Stomach smooth muscle (tissue), 2 donors: Measurements from ENCODE around the gene CLEC2L.

Experiments used
- H3K27ac ChIP-seq: one replicate; pipeline ENCODE4 v1.7.0; 2013; ENCODE audit warnings: mild to moderate bottlenecking, low read length, inconsistent platforms
- H3K27me3 ChIP-seq, 2 donors: one replicate each; pipeline ENCODE4 v1.7.0; 2013; ENCODE audit warnings: low read length in 2 of 2; ENCODE audit not compliant: insufficient read depth in 2 of 2, control insufficient read depth in 1 of 2
- H3K36me3 ChIP-seq, 2 donors: one replicate each; pipeline ENCODE4 v1.7.0; 2013; ENCODE audit warnings: low read length in 2 of 2; ENCODE audit not compliant: control insufficient read depth in 2 of 2, insufficient read depth in 2 of 2
- H3K4me1 ChIP-seq: one replicate; pipeline ENCODE4 v1.7.0; 2013; ENCODE audit warnings: low read length; ENCODE audit not compliant: control insufficient read depth, insufficient read depth
- H3K4me3 ChIP-seq, 2 donors: one replicate each; pipeline ENCODE4 v1.7.0; 2013; ENCODE audit warnings: low read length in 2 of 2
- H3K9ac ChIP-seq, 2 donors: one replicate each; pipeline ENCODE4 v1.7.0; 2013; ENCODE audit warnings: low read length in 2 of 2, mild to moderate bottlenecking in 1 of 2
- H3K9me3 ChIP-seq, 2 donors: one replicate each; pipeline ENCODE4 v1.7.0; 2013; ENCODE audit warnings: low read length in 2 of 2; ENCODE audit not compliant: control insufficient read depth in 2 of 2
- donor health status: healthy.
- donor health status: Pancreatic carcinoma.

Gene CLEC2L

DNA sequence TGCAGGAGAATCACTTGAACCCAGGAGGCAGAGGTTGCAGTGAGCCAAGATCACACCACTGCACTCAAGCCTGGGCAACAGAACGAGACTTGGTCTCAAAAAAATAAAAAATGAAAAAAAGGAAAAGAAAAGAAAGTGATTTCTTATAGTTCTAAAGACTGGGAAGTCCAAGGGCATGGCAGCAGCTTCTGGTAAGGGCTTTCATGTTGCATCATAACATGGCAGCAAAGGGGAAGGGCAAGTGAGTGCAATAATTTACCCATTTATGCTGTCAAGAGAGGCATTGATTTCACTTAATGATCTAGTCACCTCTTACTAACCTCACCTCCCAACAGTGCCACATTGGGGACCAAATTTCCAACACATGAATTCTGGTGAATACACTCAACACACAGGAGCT lies 31.2 kb upstream of the CLEC2L start:
- no peak overlapping the region for H3K9ac ChIP-seq
- no peaks in the 10 kb centered on the region for H3K36me3 ChIP-seq
- no peak overlapping the region for H3K4me3 ChIP-seq
- H3K27ac ChIP-seq, result no peak overlapping the region
- no peaks in the 10 kb centered on the region for H3K9me3 ChIP-seq
- H3K27me3 ChIP-seq, result peaks cover 2 to 4% of the 10 kb centered on the region in 2 donors
- no peaks in the 10 kb centered on the region for H3K4me1 ChIP-seq

DNA sequence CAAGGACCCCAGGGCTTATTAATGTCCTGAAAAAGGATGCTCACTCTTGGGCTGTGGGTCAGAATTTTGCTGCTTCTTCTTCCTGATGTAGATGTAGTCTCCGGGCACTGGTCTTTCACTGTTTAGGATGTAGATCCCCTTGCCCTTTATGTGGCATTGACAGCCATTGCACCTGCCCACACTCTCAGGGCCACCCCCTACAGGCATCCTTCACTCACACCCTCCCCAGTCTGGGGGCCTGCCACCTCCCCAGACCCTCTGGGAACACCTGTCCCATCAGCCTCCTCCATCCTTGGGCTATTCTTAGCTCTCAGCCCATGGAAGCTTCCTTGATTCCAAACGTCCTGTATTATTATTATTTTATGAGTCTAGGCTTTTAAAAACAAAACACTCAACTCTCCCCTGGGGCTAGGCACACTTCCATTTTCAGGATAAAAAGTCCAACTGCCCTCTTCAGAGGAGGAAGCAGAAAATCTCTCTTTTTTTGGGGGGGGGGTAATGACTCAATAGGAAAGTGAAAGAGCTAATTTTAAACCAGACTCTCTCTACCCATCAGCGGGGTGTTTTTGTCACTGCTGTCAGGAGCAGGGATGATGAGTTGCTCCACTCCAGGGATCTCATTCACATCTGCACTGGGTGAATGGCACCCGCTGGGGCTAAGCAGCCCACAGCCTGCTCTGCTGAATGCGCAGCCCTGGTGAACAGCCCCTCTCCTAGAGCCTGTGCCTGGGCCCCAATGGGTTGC lies 28.5 kb upstream of the CLEC2L start:
- H3K4me1 ChIP-seq, result peaks cover 3% of the 10 kb centered on the region
- H3K9me3 ChIP-seq, result no peaks in the 10 kb centered on the region
- H3K4me3 ChIP-seq, result no peak overlapping the region
- no peak overlapping the region for H3K27ac ChIP-seq
- H3K9ac ChIP-seq, result no peak overlapping the region
- H3K36me3 ChIP-seq, result no peaks in the 10 kb centered on the region
- peaks cover 0 to 4% of the 10 kb centered on the region in 2 donors for H3K27me3 ChIP-seq

DNA sequence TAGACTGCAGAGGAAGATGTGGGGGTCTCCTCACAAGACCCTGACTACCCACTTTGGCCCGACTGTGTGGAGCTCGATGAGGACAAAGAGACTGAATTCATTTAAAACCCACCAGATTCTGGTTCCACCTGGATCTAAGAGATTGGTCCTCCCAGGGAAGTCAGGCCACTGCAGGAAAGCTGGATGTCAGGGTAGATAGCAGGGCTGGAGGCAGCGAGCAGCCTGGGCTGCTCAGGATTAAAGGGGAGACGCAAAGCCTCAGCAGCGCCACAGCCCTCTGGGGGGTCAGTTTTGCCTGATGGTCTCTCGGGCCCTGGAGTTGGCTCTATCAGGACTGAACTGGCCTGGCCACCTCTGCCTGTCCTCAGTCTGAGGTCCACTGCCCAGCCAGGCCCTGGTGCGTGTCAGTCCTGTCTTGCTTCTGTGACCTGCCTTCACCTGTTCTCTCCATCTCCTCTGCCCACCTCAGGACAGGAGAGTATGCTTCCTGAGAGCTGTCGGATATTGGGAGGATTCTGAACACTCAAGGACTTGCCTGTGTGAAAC lies 27.8 kb upstream of the CLEC2L start:
- H3K27ac ChIP-seq, result no peak overlapping the region
- no peak overlapping the region for H3K9ac ChIP-seq
- H3K36me3 ChIP-seq, result no peaks in the 10 kb centered on the region
- peaks cover 5% of the 10 kb centered on the region for H3K4me1 ChIP-seq
- H3K4me3 ChIP-seq, result no peak overlapping the region
- peaks cover 0 to 4% of the 10 kb centered on the region in 2 donors for H3K27me3 ChIP-seq
- no peaks in the 10 kb centered on the region for H3K9me3 ChIP-seq

DNA sequence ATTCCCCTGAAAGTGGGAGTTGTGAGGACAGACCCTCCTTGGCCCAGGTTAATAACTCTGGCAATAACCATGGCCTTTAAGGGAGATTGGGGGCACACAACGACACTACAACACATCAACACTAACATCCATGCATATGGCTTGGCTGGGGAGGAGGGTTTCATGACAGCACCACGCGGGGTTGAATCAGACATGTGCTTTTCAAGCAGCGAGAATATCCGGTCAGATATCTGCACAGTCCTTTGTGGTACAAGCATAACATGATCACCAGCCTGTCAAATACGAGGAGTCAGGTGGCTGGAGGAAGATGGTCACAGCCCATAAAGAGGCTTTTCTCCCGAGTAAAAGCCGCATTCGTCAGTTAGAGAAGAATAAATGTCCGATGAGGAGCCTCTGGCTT lies 27.0 kb upstream of the CLEC2L start:
- Histone ChIP-seq H3K4me3 (no peak overlapping the region), H3K9me3 (no peaks in the 10 kb centered on the region), H3K36me3 (no peaks in the 10 kb centered on the region), H3K4me1 (peaks cover 5% of the 10 kb centered on the region), H3K27me3 (peaks cover 0 to 4% of the 10 kb centered on the region in 2 donors), H3K27ac (no peak overlapping the region), H3K9ac (no peak overlapping the region)

DNA sequence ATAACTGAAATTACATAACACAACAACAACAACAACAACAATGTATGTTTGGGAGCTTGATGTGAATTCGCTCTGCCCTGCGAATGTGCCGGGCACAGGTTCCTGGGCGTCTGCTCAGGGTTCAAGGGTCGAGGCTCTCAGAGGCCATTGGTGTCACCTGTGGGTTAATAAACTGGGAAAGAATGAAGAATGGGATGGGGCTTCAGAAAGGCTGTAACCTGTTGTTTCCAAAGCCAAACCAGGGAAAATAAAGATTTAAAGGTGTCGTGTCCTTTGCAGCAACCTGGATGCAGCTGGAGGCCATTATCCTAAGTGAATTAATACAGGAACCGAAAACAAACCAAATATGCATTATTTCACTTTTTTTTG lies 22.7 kb upstream of the CLEC2L start:
- Histone ChIP-seq H3K36me3 (no peaks in the 10 kb centered on the region), H3K9me3 (no peaks in the 10 kb centered on the region), H3K4me1 (peaks cover 5% of the 10 kb centered on the region), H3K9ac (no peak overlapping the region), H3K27ac (no peak overlapping the region), H3K27me3 (peaks cover 0 to 4% of the 10 kb centered on the region in 2 donors), H3K4me3 (no peak overlapping the region)

DNA sequence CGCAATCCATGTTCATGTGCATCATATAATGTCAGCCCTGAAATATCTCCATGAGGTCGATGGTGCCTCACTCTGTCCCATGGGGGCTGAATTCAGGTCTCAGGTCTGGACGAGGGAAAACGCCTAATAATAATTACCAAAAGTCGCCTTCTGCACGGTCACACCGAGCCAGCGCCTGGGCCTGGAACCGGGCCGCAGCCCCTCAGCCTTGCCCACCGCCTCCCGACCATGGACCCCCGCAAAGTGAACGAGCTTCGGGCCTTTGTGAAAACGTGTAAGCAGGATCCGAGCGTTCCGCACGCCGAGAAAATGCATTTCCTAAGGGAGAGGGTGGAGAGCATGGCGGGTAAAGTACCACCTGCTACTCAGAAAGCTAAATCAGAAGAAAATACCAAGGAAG lies 21.3 kb upstream of the CLEC2L start:
- no peak overlapping the region for H3K9ac ChIP-seq
- peaks cover 0 to 4% of the 10 kb centered on the region in 2 donors for H3K27me3 ChIP-seq
- H3K27ac ChIP-seq, result no peak overlapping the region
- H3K36me3 ChIP-seq, result no peaks in the 10 kb centered on the region
- peaks cover 5% of the 10 kb centered on the region for H3K4me1 ChIP-seq
- H3K9me3 ChIP-seq, result no peaks in the 10 kb centered on the region
- H3K4me3 ChIP-seq, result no peak overlapping the region

DNA sequence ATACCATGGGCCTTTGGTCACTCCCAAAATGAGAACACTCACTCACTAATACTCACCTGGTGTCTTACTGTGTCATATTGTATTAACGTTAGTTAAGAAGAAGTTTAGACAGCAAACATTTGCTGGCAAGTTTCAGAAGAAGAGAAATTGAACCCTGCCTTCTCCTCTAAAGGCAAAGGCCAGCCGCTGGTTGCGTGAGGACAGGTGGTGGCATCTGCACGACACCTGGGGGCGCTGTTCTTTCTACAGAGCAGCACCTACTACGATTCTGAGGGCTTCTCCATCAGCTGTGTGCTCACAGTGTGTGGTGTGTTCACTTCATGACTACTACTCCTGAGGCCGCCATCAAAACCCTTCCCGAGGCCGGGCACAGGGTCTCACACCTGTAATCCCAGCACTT lies 17.9 kb upstream of the CLEC2L start:
- Histone ChIP-seq H3K36me3 (no peaks in the 10 kb centered on the region), H3K9me3 (no peaks in the 10 kb centered on the region), H3K27me3 (no peaks in the 10 kb centered on the region), H3K9ac (no peak overlapping the region), H3K4me1 (no peaks in the 10 kb centered on the region), H3K27ac (no peak overlapping the region), H3K4me3 (no peak overlapping the region)

DNA sequence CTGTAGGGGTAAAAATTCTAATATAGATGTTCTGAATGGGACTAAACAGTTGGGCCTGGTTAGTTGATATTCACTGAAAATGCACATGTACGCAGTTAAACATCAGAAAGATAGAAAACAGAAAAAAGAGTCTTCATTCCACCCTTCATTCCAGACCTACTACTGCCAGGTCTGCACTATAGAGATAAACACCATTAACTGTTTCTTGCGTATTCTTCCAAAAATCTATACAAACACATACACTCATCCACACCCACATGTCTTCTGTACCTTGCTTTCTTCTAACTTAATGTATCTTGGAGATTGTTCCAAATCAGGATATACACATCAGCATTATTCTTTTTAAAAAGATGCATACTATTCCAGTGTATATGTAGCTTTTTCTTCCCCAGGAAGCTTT lies 13.9 kb upstream of the CLEC2L start:
- H3K27ac ChIP-seq, result no peak overlapping the region
- H3K4me1 ChIP-seq, result no peaks in the 10 kb centered on the region
- no peaks in the 10 kb centered on the region for H3K9me3 ChIP-seq
- H3K4me3 ChIP-seq, result no peak overlapping the region
- H3K9ac ChIP-seq, result no peak overlapping the region
- no peaks in the 10 kb centered on the region for H3K27me3 ChIP-seq
- H3K36me3 ChIP-seq, result no peaks in the 10 kb centered on the region

DNA sequence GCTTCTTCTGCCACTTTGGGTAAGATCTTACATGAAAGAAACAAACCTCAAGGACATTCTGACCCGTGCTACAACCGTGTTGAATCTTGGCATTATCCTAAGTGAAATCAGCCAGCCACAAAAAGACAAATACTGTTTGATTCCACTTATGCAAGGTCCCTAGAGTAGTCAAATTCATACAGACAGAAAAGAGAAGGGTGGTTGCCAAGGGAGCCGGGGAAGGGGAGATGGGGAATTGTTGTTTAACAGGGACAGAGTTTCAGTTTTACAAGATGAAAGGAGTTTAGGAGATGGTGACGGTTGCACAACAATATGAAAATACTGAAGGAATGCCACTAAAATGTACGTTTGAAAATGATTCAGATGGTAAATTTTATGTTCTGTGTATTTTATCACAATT lies 12.2 kb upstream of the CLEC2L start:
- H3K27ac ChIP-seq, result no peak overlapping the region
- H3K36me3 ChIP-seq, result no peaks in the 10 kb centered on the region
- H3K4me1 ChIP-seq, result no peaks in the 10 kb centered on the region
- no peaks in the 10 kb centered on the region for H3K27me3 ChIP-seq
- H3K9ac ChIP-seq, result no peak overlapping the region
- H3K4me3 ChIP-seq, result no peak overlapping the region
- H3K9me3 ChIP-seq, result no peaks in the 10 kb centered on the region

DNA sequence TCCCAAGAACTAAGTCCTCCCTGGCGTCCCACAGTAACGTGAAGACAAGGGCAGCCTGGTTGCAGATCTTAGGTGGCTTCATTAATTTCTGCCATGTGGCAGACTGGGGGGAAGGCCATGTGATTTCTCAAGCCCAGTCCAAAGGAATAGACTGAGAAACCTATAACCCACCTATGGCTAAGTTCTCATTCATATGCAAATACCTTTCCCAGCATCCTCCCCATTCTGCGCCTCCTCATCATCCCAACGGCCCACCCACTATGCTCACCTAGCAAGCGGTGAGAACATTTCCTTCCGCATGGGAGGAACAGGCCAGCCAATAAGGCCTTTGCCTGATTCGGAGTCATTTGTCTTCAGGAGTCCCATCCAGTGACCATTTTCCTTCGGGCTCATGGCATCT lies 8.2 kb upstream of the CLEC2L start:
- no peaks in the 10 kb centered on the region for H3K27me3 ChIP-seq
- H3K36me3 ChIP-seq, result no peaks in the 10 kb centered on the region
- H3K9ac ChIP-seq, result no peak overlapping the region
- no peaks in the 10 kb centered on the region for H3K4me1 ChIP-seq
- no peak overlapping the region for H3K4me3 ChIP-seq
- no peak overlapping the region for H3K27ac ChIP-seq
- no peaks in the 10 kb centered on the region for H3K9me3 ChIP-seq

DNA sequence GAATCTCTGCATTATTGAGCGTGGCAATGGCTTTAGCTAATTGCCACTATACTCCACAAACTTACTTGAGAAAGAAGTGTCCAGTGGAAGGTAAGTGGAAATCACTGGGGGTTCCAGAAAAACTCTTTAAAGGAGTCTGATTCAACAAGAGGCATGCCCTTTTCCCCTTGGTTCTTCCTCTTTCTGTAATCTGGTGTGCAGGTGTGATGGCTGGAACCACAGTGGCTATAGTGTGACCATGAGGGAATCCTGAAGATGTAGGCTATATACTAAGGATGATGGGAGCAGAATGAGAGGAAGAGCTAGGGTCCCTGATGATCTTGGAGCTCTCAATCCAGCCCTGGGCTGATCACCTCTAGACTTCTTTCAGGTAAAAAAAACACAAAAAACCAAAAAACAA lies 2.0 kb upstream of the CLEC2L start:
- Histone ChIP-seq H3K4me3 (no peak overlapping the region), H3K27me3 (peaks cover 13 to 17% of the 10 kb centered on the region in 2 donors), H3K9me3 (no peaks in the 10 kb centered on the region), H3K36me3 (no peaks in the 10 kb centered on the region), H3K27ac (no peak overlapping the region), H3K9ac (no peak overlapping the region), H3K4me1 (no peaks in the 10 kb centered on the region)
